ENCODE results near the gene PYDC1. TPM values are rescaled to one million over a fixed set of nuclear protein-coding genes. Genes with fewer than 3 reads are reported as not detected.
A peak's percentile ranks its signal among the peaks of the same experiment; 100 is the strongest.

The PYDC1 gene
- total and polyA plus RNA-seq, 2 experiments from 2014 or later: 1.8 TPM; not detected in 1

DNA sequence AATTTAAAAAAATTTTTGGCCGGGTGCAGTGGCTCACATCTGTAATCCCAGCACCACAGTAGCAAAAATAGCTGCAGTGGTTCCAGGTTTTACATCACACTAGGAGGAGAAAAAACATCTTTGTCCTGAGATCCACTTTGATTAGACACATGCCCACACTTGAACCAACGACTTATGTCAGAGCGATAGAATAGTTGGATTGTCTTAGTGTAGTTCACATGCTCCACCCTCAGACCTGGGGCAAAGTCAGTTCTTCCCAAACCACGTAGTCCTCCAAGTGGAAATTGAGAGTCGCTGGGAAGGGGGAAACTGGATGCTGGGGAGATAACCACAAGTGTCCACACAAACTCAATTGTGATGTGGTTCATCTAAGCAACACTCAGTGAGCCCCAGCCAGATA, 31.4 kb upstream of the PYDC1 start:
- H3K27ac Mint-ChIP-seq: no peak overlapping the region
- Histone ChIP-seq H3K36me3 (ENCODE audit: insufficient read depth) (no peaks in the 10 kb centered on the region), H3K9me2 (ENCODE audit: insufficient read depth) (0 out of 2 replicates have a peak, but pooled peaks cover 3% of the 10 kb centered on the region), H2AFZ (no peak overlapping the region; the same call in 1 of the 2 replicates), H3K27ac (ENCODE audit: low read depth) (no peak overlapping the region), H4K20me1 (replicated peaks; ENCODE audit: insufficient read depth) (no peaks in the 10 kb centered on the region), H3K4me2 (no peak overlapping the region), H3K79me2 (replicated peaks; ENCODE audit: insufficient read depth) (no peaks in the 10 kb centered on the region), H3K4me1 (ENCODE audit: insufficient read depth) (peaks cover 15% of the 10 kb centered on the region), H3K4me3 (no peak overlapping the region), H3K27me3 (ENCODE audit: insufficient read depth) (no peaks in the 10 kb centered on the region), H3F3A (replicated peaks; ENCODE audit: low read depth) (no peaks in the 10 kb centered on the region; the same call in 1 of the 2 replicates)
- no peaks in the 10 kb centered on the region for H3K36me3 Mint-ChIP-seq (ENCODE audit: low read depth)
- ATAC-seq (no peak), DNase-seq (ENCODE audit: low spot score) (no peak)
- peaks cover 25% of the 10 kb centered on the region for H3K4me1 Mint-ChIP-seq
- peaks cover 4% of the 10 kb centered on the region for H3K27me3 Mint-ChIP-seq (ENCODE audit: insufficient read depth, low read depth, poor library complexity)
- TF ChIP-seq NANOG (IDR thresholded peaks at IDR 0.05; ENCODE audit: borderline replicate concordance): no peak
- no peak for TF ChIP-seq EZH2 (IDR thresholded peaks at IDR 0.05; ENCODE audit: low read depth, unreplicated experiment)
- TF ChIP-seq ZNF114 (CRISPR knock-in tag; IDR thresholded peaks at IDR 0.05): no peak
- TF ChIP-seq, protein P1, sequence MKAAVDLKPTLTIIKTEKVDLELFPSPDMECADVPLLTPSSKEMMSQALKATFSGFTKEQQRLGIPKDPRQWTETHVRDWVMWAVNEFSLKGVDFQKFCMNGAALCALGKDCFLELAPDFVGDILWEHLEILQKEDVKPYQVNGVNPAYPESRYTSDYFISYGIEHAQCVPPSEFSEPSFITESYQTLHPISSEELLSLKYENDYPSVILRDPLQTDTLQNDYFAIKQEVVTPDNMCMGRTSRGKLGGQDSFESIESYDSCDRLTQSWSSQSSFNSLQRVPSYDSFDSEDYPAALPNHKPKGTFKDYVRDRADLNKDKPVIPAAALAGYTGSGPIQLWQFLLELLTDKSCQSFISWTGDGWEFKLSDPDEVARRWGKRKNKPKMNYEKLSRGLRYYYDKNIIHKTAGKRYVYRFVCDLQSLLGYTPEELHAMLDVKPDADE (IDR thresholded peaks at IDR 0.05): no peak
- TF ChIP-seq, protein P2, sequence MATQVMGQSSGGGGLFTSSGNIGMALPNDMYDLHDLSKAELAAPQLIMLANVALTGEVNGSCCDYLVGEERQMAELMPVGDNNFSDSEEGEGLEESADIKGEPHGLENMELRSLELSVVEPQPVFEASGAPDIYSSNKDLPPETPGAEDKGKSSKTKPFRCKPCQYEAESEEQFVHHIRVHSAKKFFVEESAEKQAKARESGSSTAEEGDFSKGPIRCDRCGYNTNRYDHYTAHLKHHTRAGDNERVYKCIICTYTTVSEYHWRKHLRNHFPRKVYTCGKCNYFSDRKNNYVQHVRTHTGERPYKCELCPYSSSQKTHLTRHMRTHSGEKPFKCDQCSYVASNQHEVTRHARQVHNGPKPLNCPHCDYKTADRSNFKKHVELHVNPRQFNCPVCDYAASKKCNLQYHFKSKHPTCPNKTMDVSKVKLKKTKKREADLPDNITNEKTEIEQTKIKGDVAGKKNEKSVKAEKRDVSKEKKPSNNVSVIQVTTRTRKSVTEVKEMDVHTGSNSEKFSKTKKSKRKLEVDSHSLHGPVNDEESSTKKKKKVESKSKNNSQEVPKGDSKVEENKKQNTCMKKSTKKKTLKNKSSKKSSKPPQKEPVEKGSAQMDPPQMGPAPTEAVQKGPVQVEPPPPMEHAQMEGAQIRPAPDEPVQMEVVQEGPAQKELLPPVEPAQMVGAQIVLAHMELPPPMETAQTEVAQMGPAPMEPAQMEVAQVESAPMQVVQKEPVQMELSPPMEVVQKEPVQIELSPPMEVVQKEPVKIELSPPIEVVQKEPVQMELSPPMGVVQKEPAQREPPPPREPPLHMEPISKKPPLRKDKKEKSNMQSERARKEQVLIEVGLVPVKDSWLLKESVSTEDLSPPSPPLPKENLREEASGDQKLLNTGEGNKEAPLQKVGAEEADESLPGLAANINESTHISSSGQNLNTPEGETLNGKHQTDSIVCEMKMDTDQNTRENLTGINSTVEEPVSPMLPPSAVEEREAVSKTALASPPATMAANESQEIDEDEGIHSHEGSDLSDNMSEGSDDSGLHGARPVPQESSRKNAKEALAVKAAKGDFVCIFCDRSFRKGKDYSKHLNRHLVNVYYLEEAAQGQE (IDR thresholded peaks at IDR 0.05; ENCODE audit: unreplicated experiment): no peak
- no peak overlapping the region for H3K4me3 Mint-ChIP-seq
- H3K9me3 Mint-ChIP-seq: no peaks in the 10 kb centered on the region; the same call in 2 of the 3 replicates

DNA sequence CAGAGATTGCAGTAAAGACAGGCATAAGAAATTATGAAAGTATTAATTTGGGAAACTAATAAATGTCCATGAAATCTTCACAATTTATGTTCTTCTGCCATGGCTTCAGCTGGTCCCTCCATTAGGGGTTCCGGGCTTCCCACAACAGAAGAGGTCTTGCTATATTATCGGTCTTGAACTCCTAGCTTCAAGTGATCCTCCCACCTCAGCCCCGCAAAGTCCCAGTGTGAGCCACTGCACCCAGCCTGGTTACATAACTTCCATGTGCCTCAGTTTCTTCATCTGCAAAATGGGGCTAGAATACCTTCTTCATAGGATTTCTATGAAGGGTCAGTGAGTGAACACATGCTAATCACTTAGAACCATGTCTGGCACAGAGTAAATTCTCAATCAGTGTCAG, 29.4 kb upstream of the PYDC1 start:
- Histone ChIP-seq H3K4me2 (peak overlapping the region; percentile 67), H3K9me2 (ENCODE audit: insufficient read depth) (0 out of 2 replicates have a peak, but pooled peaks cover 3% of the 10 kb centered on the region), H3K27me3 (ENCODE audit: insufficient read depth) (no peaks in the 10 kb centered on the region), H3K4me1 (ENCODE audit: insufficient read depth) (peaks cover 15% of the 10 kb centered on the region), H3F3A (replicated peaks; ENCODE audit: low read depth) (peaks cover 5% of the 10 kb centered on the region; the same call in 1 of the 2 replicates), H3K36me3 (ENCODE audit: insufficient read depth) (no peaks in the 10 kb centered on the region), H3K27ac (ENCODE audit: low read depth) (peak overlapping the region; percentile 89), H2AFZ (no peak overlapping the region), H3K4me3 (peak overlapping the region; percentile 38), H4K20me1 (replicated peaks; ENCODE audit: insufficient read depth) (no peaks in the 10 kb centered on the region), H3K79me2 (replicated peaks; ENCODE audit: insufficient read depth) (no peaks in the 10 kb centered on the region)
- H3K36me3 Mint-ChIP-seq (ENCODE audit: low read depth): no peaks in the 10 kb centered on the region
- ATAC-seq (no peak), DNase-seq (ENCODE audit: low spot score) (no peak)
- H3K4me1 Mint-ChIP-seq: peaks cover 33% of the 10 kb centered on the region
- H3K9me3 Mint-ChIP-seq: no peaks in the 10 kb centered on the region; the same call in 2 of the 3 replicates
- peak overlapping the region; percentile 92 for H3K27ac Mint-ChIP-seq
- H3K4me3 Mint-ChIP-seq: peak overlapping the region; percentile 47; the same call in 2 of the 3 replicates
- H3K27me3 Mint-ChIP-seq (ENCODE audit: insufficient read depth, low read depth, poor library complexity): peaks cover 1% of the 10 kb centered on the region
- TF ChIP-seq, protein P1 (IDR thresholded peaks at IDR 0.05): no peak
- TF ChIP-seq EZH2phosphoT487 (IDR thresholded peaks at IDR 0.05; ENCODE audit: unreplicated experiment) (no peak), ZNF114 (CRISPR knock-in tag; IDR thresholded peaks at IDR 0.05) (no peak), EZH2 (IDR thresholded peaks at IDR 0.05; ENCODE audit: low read depth, unreplicated experiment) (no peak)
- TF ChIP-seq, protein P3, sequence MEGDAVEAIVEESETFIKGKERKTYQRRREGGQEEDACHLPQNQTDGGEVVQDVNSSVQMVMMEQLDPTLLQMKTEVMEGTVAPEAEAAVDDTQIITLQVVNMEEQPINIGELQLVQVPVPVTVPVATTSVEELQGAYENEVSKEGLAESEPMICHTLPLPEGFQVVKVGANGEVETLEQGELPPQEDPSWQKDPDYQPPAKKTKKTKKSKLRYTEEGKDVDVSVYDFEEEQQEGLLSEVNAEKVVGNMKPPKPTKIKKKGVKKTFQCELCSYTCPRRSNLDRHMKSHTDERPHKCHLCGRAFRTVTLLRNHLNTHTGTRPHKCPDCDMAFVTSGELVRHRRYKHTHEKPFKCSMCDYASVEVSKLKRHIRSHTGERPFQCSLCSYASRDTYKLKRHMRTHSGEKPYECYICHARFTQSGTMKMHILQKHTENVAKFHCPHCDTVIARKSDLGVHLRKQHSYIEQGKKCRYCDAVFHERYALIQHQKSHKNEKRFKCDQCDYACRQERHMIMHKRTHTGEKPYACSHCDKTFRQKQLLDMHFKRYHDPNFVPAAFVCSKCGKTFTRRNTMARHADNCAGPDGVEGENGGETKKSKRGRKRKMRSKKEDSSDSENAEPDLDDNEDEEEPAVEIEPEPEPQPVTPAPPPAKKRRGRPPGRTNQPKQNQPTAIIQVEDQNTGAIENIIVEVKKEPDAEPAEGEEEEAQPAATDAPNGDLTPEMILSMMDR (conservative IDR thresholded peaks at IDR 0.05; ENCODE audit: low read depth in 2 of 2): no peak
